Measurements from ENCODE around the gene PFDN2. TPM values are rescaled to one million over a fixed set of nuclear protein-coding genes. Genes with fewer than 3 reads are reported as not detected.

Gene PFDN2
- total RNA-seq, 2 experiments from 2014 or later, result 52.7 to 95.3 TPM

DNA sequence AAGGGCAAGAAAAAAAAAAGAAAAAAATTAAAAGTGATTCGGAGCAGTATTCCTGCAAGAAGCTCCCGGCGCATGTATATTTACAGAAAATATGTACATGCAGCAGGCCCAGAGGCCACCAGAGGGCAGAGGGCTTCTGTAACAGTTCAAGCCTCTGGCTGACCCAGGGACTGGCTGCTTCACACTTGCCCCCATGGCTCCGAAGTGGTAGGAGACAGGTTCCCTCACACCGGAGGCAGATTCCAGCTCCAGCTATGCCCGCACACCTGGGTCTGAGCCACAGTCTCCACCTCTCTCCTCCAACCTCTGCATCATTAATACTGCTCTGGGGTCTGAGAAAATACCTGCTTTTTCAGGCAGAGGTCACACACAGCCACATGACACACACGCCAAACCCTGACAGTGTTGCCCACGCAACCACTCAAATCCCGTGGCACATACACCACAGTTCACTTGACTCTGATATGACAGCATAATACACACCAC is 45.9 kb downstream of the PFDN2 start:
- CTCF ChIA-PET (ENCODE audit: unreplicated experiment), result interaction anchor here (0.8 to 1.1 kb wide), 2 partner anchors 65 to 74 kb away, joined by 3 read pairs; no protein-coding TSS in a partner anchor
- Histone ChIP-seq H3K79me2 (ENCODE audit: insufficient read depth, low read depth, low read length) (peaks cover 28% of the 10 kb centered on the region), H3K4me2 (ENCODE audit: low read length) (no peak overlapping the region), H4K20me1 (ENCODE audit: insufficient read depth, low read length) (peaks cover 6% of the 10 kb centered on the region; the same call in 1 of the 2 replicates), H3K4me1 (ENCODE audit: insufficient read depth, low read length, poor library complexity, severe bottlenecking) (peaks cover 26% of the 10 kb centered on the region), H2AFZ (ENCODE audit: low read length) (no peak overlapping the region), H3K9me3 (ENCODE audit: low read length) (no peaks in the 10 kb centered on the region), H3K9me2 (ENCODE audit: insufficient read depth, low read length) (no peaks in the 10 kb centered on the region), H3K4me3 (ENCODE audit: low read depth, low read length, poor library complexity, severe bottlenecking) (no peak overlapping the region), H3K36me3 (ENCODE audit: insufficient read depth, low read length) (peaks cover 8% of the 10 kb centered on the region), H3K27ac (ENCODE audit: low read depth, low read length, poor library complexity, severe bottlenecking) (no peak overlapping the region)
- no TSS peak for BruUV-seq (replicated peaks)
- peak; percentile 70 for DNase-seq (ENCODE audit: low spot score)
- POLR2A ChIA-PET, result interaction anchor here (0.6 to 1.2 kb wide), 3 partner anchors 13 to 1422 kb away, joined by 3 to 5 read pairs (median 4); no protein-coding TSS in a partner anchor
- TF ChIP-seq, protein P1, sequence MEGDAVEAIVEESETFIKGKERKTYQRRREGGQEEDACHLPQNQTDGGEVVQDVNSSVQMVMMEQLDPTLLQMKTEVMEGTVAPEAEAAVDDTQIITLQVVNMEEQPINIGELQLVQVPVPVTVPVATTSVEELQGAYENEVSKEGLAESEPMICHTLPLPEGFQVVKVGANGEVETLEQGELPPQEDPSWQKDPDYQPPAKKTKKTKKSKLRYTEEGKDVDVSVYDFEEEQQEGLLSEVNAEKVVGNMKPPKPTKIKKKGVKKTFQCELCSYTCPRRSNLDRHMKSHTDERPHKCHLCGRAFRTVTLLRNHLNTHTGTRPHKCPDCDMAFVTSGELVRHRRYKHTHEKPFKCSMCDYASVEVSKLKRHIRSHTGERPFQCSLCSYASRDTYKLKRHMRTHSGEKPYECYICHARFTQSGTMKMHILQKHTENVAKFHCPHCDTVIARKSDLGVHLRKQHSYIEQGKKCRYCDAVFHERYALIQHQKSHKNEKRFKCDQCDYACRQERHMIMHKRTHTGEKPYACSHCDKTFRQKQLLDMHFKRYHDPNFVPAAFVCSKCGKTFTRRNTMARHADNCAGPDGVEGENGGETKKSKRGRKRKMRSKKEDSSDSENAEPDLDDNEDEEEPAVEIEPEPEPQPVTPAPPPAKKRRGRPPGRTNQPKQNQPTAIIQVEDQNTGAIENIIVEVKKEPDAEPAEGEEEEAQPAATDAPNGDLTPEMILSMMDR (conservative IDR thresholded peaks at IDR 0.05; ENCODE audit: low read length), result peak; percentile 76
- TF ChIP-seq EZH2phosphoT487 (IDR thresholded peaks at IDR 0.05; ENCODE audit: borderline replicate concordance, low read depth, low read length), result no peak
- intact Hi-C loops (cut with micrococcal nuclease; ENCODE audit: unreplicated experiment), result loop anchor here (1.0 kb wide), 1 partner anchor 25 kb away; no protein-coding TSS in a partner anchor

- ChIA-PET POLR2A (interaction anchor here (0.5 to 3.9 kb wide), 9 partner anchors 14 to 119 kb away, joined by 3 to 42 read pairs (median 6); partner anchors contain the start of genes TSTD1 and USF1), CTCF (ENCODE audit: unreplicated experiment) (interaction anchor here (0.5 to 1.1 kb wide), 2 partner anchors 27 to 73 kb away, joined by 3 read pairs; no protein-coding TSS in a partner anchor)
- intact Hi-C loops (cut with micrococcal nuclease; ENCODE audit: unreplicated experiment), result no loop called here
Measured at GRCh38 chr1:161070761-161071160, 47.1 kb downstream of the PFDN2 start.

More at GRCh38 chr1:161070761-161071160, 47.1 kb downstream of the PFDN2 start:
- H3K79me2 ChIP-seq (ENCODE audit: insufficient read depth, low read depth, low read length), result peaks cover 39% of the 10 kb centered on the region
- H3K9me3 ChIP-seq (ENCODE audit: low read length), result no peaks in the 10 kb centered on the region
- no peak overlapping the region for H3K27ac ChIP-seq (ENCODE audit: low read depth, low read length, poor library complexity, severe bottlenecking)
- TF ChIP-seq EZH2phosphoT487 (IDR thresholded peaks at IDR 0.05; ENCODE audit: borderline replicate concordance, low read depth, low read length), result no peak
- TF ChIP-seq, protein P1 (conservative IDR thresholded peaks at IDR 0.05; ENCODE audit: low read length), result no peak
- no TSS peak for BruUV-seq (replicated peaks)
- H3K9me2 ChIP-seq (ENCODE audit: insufficient read depth, low read length), result no peaks in the 10 kb centered on the region
- no peak overlapping the region for H3K4me3 ChIP-seq (ENCODE audit: low read depth, low read length, poor library complexity, severe bottlenecking)
- no peak for DNase-seq (ENCODE audit: low spot score)
- peaks cover 6% of the 10 kb centered on the region; the same call in 1 of the 2 replicates for H4K20me1 ChIP-seq (ENCODE audit: insufficient read depth, low read length)
- peak overlapping the region; percentile 99; the same call in 1 of the 2 replicates for H3K4me2 ChIP-seq (ENCODE audit: low read length)
- peaks cover 19% of the 10 kb centered on the region for H3K36me3 ChIP-seq (ENCODE audit: insufficient read depth, low read length)
- H3K4me1 ChIP-seq (ENCODE audit: insufficient read depth, low read length, poor library complexity, severe bottlenecking), result peaks cover 30% of the 10 kb centered on the region
- H2AFZ ChIP-seq (ENCODE audit: low read length), result no peak overlapping the region

All from OCI-LY7 (cell line).